GM18873 (cell line): ENCODE data around the gene NDUFAB1.
"Not testable (repeated sequence)": the region's sequence is repeated elsewhere in the genome, so short reads cannot be mapped to it uniquely, and the experiment has no call there.

ENCODE experiments used
- ATAC-seq: cut with Tn5 transposase; IDR thresholded peaks from one replicate; pipeline ENCODE4 v1.9.1; 2021; ENCODE audit warnings: mild to moderate bottlenecking, moderate library complexity, moderate number of reproducible peaks; ENCODE audit not compliant: unreplicated experiment, low FRiP score

Gene NDUFAB1

GRCh38 chr16:23584186-23585076 is 11.7 kb downstream of the NDUFAB1 start:
- ATAC-seq = no peak

DNA sequence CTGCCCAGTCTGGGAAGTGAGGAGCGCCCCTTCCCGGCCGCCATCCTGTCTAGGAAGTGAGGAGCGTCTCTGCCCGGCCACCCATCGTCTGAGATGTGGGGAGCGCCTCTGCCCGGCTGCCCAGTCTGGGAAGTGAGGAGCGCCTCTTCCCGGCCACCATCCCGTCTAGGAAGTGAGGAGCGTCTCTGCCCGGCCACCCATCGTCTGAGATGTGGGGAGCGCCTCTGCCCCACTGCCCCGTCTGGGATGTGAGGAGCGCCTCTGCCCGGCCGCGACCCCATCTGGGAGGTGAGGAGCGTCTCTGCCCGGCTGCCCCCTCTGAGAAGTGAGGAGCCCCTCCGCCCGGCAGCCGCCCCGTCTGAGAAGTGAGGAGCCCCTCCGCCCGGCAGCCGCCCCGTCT is 12.8 kb downstream of the NDUFAB1 start:
- not testable (repeated sequence) for ATAC-seq

- no peak for ATAC-seq
Measured at GRCh38 chr16:23581764-23582163, 14.4 kb downstream of the NDUFAB1 start.

GRCh38 chr16:23580391-23580790 is 15.7 kb downstream of the NDUFAB1 start:
- ATAC-seq = no peak

DNA sequence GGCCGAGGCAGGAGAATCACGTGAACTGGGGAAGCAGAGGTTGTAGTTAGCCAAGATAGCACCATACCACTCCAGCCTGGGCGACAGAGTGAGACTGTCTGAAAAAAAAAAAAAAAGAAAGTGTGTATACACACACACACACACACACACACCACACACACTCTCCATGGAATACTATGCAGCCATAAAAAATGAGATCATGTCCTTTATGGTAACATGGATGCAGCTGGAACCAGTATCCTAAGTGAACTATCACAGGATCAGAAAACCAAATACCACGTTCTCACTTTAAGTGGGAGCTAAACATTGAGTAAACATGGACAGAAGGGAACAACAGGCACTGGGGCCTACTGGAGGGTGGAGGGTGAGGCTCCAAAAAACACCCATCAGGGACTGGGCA is 16.7 kb downstream of the NDUFAB1 start:
- ATAC-seq = no peak

DNA sequence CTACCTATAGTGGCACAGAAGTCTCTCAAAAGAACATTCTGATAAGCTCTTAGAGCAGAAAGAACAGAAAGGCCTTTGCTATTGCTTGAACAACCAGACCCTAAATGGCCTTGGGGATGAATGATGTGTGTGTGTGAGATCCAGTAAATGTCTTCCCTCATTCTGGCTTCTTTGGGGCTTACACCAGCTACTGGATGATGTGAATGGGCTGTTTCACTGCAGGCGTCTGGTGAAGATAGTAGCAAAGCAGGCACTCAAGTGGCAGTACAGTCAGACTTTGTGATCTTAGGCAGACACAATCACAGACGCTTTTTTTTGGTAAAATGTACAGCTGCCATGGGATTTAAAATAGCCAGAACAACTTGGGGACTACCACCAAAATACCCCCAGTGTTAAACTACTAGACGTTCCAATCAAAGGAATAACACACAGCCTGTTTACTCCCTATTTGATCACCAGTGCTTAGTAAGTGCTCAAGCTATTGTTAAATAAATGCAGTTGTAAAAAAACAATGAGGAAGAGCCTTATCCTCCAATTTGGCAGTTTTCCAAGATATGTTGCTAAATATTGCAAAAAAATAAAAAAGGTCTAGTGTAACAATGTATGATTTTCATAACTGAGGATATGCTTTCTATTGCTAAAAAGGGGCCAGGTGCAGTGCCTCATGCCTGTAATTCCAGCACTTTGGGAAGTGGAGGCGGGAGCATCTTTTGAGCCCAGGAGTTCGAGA is 17.9 kb downstream of the NDUFAB1 start:
- no peak for ATAC-seq

DNA sequence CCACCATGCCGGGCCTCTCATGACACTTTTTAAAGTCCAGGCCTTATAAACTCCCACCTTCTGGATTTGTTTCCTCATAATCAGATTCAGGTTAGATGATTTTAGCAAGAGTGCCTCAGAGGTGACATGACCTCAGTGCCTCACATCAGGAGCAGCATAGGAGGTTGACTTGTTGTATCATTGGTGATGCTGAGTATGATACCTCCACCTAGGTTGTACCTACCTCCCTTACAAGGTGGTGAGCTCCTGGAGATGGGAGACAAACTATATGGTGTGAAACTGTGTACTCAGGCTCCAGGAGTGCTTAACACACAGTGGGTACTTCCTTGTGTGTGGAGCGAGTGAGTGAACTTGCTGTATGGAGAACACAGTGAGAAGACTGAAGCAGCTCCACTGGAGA is 18.6 kb downstream of the NDUFAB1 start:
- ATAC-seq = no peak

DNA sequence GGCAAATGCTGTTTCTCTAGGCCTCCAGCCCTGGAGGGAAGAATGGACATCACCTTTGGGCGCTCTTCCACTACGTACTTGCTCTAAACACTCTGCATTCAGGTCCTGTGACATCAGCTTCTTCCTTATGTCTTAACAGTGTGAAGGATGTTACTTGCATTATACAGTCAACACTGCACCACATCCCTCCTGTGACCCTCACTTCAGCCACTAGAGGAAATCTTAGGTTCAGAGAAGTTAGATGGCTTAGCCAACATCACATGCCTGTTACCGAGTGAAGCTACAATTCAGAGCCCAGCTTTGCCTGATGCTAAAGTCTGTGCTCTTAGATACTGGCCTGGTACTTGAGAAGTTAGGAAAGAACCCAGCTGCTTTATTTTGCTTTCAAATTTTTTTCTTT is 20.3 kb downstream of the NDUFAB1 start:
- ATAC-seq = no peak

DNA sequence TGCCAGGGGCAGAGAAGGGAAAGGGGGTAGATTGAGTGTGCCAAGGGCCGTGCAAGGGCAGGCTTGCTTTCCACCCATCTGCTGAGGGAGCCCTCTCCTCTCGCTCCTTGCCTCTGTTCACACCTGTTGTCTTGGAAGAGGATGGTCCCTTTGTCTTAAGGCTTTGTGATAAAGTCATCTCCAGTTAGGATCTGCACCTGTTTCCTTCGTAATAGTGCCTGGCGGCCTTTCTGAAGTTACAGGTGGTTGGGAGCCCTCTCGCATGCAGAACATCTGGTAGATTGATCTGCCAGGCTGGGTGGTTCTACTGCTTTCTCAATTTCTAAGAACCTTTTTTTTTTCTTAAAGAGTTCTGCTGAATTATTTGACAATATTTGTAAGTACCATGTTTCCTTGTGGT is 22.3 kb downstream of the NDUFAB1 start:
- no peak for ATAC-seq

- no peak for ATAC-seq
Measured at GRCh38 chr16:23572394-23572793, 23.7 kb downstream of the NDUFAB1 start.

DNA sequence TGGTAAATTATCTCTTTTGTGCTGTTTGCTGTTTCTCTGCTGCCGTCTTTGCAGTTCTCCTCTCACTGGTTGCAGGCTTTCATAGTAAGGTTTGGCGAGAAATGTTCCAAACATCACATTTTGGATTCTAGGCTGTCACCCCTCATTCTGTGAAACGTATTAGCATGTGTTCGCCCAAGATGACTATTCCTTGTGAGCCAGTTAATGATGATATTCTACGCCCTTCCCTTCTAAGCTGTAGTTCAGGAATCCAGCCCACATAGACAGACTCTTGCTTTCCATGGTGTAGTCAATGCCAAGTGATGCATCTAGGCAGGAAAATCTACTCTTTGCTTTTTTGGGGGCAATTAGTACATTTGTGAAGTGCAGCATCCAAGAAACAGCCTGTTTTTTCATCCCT is 24.2 kb downstream of the NDUFAB1 start:
- no peak for ATAC-seq

DNA sequence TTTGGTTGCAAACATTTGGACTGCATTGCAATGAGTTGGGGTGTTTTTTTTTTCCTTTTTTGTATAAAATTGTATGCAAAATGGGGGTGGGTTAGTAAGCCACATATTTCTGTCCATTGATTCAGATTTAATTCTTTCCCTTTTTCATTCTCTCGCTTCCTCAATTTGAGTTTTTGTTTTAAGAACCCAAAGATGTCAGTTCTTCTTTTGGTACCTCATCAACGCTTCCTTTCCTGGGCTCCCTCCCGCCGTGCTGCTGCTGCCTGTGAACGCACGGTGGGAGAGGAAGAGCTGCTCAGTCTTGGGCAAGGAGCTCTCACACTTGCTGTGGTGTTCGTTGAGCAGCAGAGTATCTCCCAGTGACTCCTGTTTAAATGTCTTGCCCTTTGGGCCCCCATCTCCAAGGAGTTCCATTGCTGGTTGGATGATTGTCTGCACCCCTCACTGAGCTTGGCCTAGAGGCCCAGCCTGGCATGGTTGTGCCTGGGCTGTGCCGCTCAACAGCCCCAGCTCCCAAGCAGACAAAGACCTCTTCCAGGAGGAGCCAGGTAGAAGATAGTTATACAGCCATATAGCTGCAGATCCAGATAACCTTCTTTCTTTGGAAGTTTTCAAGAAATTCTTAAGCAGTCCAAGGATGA is 25.0 kb downstream of the NDUFAB1 start:
- ATAC-seq = no peak

DNA sequence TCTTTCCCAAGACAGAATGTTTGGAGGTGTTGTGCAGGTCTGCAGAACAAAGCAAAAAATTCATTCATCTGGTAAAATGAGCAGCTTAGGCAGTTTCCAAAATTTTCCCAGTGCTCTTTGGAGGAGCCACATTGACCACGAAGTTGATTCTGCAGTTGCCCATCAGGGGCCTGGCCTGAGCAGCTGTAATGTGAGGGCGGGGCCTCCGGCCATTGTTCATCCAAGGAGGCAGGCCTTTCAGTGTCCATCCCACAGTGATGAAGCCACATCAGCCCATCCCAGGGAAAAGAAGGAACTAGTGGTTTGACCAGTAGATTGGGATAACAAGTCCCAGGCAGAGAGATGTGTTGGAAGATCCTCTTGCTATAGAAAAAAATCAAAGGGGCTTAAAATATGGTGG is 28.5 kb downstream of the NDUFAB1 start:
- no peak for ATAC-seq

DNA sequence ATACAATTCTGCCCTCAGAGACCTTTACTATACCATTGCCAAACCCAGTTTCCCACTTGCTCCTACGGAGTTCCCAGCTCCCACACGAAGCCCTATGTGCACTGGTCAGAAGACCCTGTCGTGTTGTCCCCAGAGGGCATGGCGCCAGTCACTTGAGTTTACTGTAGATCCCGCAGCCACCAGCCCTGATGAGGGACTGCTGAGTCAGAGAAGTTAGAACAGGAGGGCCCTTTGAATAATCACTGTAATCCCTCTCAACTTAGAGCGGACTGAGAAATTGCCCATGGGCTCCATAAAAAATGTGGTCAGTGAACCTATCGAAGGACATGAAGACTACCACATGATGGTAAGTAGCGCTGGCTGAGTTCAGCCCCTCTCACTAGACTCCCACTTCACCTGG is 29.4 kb downstream of the NDUFAB1 start:
- ATAC-seq = no peak

- no peak for ATAC-seq
Measured at GRCh38 chr16:23564575-23565363, 31.3 kb downstream of the NDUFAB1 start.

GRCh38 chr16:23563186-23563585 is 32.9 kb downstream of the NDUFAB1 start:
- no peak for ATAC-seq

GRCh38 chr16:23562505-23562904 is 33.6 kb downstream of the NDUFAB1 start:
- ATAC-seq = no peak

DNA sequence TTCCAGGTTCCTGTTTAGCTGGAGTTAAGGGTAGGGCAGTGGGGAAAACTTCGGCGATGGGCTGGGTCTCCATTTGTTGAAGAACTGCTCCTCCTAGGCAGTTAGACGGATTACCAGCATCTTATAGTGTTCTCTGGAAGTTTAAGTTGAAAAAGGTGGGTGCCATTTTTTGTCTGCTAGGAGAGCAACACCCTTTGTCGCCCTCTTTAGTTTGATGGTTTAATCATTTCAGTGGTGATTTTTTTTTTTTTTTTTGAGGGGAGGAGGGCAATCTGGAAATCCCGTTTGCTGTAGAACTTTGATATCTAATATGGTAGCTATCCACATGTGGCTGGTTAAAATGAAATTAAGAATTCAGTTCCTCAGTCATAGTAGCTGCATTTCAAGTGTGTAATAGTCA is 34.5 kb downstream of the NDUFAB1 start:
- no peak for ATAC-seq

DNA sequence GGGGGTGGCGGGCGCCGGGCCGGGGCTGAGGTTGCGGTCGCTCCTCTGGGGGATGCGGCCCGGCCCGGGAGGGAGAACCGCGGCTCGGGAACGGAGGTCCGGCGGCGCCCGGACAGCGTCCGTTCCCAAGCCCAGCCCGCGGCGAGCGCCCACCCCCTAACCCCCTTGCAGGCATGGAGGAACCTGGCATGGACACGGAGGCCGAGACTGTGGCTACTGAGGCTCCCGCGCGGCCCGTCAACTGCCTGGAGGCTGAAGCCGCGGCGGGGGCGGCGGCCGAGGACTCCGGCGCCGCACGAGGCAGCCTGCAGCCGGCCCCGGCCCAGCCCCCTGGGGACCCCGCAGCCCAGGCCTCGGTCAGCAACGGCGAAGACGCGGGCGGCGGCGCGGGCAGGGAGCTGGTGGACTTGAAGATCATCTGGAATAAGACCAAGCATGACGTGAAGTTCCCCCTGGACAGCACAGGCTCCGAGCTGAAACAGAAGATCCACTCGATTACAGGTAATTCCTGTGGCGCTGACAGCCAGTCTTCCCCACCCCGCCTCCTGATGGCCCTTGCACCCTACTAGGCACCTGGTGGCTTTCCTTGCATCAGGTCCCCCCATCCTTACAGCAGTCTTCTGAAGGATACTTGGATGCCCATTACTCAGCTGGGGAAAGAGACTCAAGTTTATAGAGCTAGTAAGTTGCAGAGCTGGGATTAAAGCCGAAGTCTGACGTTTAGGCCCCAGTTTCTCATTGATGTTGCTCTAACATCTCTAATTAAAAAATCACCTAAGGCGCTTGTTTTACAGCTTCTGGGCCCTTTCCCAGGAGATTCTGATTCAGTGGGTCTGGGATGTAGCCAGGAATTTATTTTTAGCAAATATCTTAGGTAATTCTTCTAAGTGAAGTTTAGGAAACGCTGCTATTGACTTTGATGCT is 38.1 kb downstream of the NDUFAB1 start:
- no peak for ATAC-seq
